ENCODE measurements around the gene HEY2.

DNA sequence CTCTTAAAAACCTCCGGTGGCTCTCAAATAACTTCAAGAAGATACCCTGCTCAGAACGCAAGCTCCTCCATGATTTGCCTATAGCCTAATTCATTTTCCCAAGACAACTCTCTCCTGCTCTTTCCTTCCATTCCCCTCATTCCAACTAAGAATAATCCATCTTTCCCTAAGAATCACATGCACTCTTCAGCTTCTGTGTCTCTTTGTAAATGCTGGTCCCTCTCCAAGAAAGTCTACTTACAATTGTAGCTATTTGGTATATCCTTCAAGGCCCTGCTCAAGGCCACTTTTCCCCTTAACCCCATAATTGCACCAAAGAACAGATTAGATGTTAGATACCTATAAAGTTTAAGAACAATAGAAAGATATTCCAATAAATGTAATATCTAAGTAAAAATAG, 7.4 kb upstream of the HEY2 start:
- TF ChIP-seq GATA3 (IDR thresholded peaks at IDR 0.05; ENCODE audit: low read depth, low read length), result no peak
- no peak for TF ChIP-seq GATA2 (IDR thresholded peaks at IDR 0.05; ENCODE audit: low read depth, low read length)

Data from SH-SY5Y (cell line).